NCI-H1436 (cell line): Measurements from ENCODE around the gene HCN4.

ENCODE experiments used
- DNase-seq: peaks from one replicate; lab custom pipeline; 2025; lab: John Stamatoyannopoulos, UW

Gene HCN4

GRCh38 chr15:73380661-73381060 is 11.9 kb upstream of the HCN4 start:
- DNase-seq, result no peak

GRCh38 chr15:73378089-73378488 is 9.3 kb upstream of the HCN4 start:
- no peak for DNase-seq

GRCh38 chr15:73375755-73376305 is 7.1 kb upstream of the HCN4 start:
- DNase-seq, result peak; percentile 85

GRCh38 chr15:73375012-73375411 is 6.3 kb upstream of the HCN4 start:
- no peak for DNase-seq

DNA sequence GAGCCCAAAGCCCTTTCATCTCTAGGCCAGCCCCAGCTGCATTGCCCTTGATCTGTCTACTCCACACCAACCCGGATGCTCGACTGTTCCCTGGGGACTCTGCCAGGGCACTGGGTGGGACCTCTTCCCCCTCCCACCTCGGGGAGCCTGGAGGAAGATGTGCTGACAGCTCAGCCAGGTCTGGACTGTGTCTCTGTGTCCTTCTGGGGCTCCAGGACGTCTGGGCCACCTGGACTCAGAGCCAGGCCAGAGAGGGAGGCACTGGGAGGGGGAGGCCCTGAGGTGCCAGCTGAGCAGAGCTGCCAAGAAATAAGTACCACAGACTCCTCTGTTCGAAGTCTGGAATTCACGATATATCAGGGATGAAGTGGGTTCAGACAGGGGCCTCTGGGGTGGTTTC is 5.8 kb upstream of the HCN4 start:
- DNase-seq, result no peak

- no peak for DNase-seq
These were observed 4.5 kb upstream of the HCN4 start for GRCh38 chr15:73373221-73373620.

DNA sequence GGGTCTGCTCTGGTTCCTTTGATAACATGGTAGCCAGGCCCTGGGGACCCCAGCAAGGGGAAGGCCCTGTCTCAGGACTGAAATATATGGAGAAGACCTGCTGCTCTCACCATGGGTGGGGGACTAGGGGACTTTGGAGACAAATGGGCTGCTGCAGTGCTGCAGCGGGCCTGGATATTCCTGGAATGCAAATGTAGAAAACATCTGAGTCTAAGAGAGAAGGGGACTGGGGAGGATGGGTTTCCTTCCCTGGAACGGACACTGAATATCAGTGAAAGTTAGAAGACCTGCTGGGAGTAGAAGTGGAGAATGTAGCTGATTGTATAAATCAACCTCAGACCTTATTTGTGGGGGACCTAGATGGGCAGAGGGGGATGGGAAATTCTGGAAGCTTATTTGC is 3.1 kb upstream of the HCN4 start:
- DNase-seq, result no peak

DNA sequence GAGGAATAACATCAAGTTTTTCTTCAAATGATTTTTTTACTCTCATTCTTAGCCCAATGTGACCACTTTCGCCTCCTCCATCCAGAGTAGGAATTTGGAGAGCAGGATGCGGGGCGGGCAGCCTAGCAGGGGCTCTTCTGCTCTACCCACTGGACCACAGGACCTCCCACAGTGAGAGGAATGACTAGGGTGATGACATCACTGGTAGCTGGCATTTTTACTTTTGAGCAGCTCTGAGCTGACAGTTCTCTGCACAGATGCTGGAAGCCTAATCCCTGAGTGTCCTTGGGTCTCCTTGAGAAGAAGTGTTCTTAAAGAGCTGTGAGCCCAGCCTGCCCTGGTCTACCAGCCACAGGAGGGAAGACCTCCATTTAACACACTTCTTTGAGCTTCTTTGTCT is 1.4 kb upstream of the HCN4 start:
- DNase-seq, result no peak

DNA sequence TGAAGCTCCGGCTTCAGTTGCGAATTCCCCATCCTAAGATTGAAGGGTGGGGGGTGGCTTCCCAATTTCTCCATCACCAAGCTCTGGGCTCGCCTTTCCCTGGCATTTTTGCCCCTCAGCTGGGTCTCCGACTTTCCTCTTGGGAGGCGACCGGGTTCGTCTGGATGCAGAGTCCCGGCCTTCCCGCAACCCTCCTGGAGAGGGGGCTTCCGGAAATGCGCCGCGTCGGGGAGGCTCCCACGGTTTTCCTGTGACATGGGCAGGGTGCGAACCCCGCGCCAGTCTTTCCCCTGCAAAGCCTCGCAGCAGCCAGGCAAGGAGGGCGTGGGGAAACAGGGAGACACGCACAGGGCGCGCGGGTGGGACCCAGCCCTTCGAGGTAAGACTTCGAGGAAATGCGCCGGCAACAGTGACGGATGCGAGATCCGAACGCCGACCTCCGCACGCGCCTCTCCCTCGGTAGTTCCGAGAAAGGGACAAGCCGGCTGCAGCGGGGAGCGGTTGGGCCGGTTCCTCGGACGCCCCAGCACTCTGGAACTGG is 466 bp upstream of the HCN4 start:
- no peak for DNase-seq

DNA sequence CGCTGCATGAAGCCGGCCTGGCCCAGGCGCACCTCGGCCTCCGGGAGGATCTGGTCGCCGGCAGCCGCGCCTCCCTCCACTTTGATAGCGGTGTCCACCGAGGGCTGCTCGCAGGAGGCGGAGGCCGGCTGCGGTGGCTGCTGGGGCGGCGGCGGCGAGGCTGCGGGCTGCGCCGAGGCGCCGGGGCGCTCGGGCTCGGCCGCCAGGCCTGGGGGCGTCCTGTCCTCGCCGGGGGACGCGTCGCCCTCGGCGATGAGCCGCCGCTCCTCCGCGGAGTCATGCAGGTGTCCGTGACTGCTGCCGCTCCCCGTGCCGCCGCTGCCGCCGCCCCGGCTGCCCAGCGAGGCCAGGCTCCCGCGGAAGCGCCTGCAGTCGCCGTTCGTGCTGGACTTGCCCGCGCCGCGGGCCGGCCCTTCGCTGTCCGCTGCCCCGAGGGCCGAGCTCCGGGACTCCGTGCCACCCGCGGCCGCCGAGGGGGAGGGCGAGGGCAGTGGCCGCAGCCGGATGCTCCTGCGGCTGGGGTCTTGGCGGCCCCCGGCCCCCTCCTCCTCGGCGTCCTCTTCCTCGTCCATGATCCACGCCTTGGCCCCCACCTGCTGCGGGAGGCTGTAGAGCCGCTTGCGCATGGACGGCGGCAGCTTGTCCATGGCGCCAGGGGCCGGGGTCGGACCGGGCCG is 996 bp downstream of the HCN4 start:
- DNase-seq, result no peak

- no peak for DNase-seq
These were observed 1.8 kb downstream of the HCN4 start for GRCh38 chr15:73366766-73367623.

DNA sequence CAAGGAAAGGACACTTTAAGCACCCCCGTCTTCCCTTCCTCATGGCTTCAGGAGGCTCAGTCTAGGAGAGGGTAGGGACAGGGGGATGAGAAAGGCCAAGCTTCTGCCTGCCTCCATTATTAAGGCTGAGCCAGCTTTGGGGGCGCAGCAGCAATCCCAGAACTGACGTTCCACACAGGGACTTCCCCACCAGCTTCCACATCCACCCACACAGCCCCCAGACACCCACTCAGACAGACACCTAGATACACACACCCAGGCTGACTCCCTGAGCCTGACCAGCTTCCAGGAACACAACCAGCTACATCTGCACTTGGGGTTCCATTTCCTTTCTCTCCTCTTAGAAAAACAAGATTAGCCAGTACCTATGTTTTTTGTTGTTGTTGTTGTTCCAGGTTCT is 4.7 kb downstream of the HCN4 start:
- no peak for DNase-seq

DNA sequence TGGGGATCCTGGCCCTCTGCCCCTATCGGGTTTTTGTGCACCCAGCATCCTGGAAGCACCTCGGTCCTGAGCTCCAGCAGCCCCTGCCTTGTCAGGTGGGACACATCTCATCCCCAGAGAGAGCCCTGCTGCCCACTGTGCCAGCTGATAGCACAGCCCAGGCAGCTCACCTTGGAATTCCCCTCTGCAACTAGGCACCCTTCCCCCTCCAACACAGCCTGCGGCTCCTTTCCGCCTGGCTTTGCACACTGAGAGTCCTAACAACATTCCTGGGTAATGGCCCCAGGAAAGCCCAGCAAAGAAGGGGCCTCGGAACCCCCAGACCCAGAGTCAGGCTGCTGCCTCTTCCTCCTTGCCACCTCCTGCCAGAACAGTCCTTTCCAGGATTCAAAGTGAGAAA is 5.9 kb downstream of the HCN4 start:
- DNase-seq, result no peak

DNA sequence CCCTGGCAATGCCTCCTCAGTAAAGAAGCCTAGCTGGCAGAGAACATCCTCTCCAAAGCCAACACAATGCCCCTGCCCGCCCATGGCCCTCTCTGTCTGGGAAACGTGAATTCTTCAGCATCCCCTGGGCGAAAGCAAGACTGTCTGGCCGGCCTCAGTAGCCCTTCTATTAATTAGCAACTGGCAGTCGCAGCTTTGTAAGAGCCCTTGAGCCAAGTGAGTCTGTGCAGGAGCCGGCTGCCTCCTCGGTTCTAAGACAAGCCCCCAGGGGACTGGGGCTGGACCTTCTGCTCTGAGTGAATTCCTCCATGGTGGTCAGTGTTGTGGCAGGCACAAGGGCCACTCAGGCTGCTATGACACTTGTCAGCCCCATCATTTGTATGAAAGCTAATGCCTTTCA is 7.4 kb downstream of the HCN4 start:
- DNase-seq, result no peak

GRCh38 chr15:73359651-73360050 is 9.1 kb downstream of the HCN4 start:
- DNase-seq, result no peak

GRCh38 chr15:73357999-73358665 is 10.6 kb downstream of the HCN4 start:
- DNase-seq, result peak; percentile 16

GRCh38 chr15:73355612-73356265 is 13.0 kb downstream of the HCN4 start:
- DNase-seq, result no peak

- no peak for DNase-seq
These were observed 14.5 kb downstream of the HCN4 start for GRCh38 chr15:73354241-73354640.

GRCh38 chr15:73353734-73354133 is 15.0 kb downstream of the HCN4 start:
- DNase-seq, result no peak

- DNase-seq, result no peak
These were observed 16.7 kb downstream of the HCN4 start for GRCh38 chr15:73352082-73352481.

GRCh38 chr15:73349191-73349590 is 19.6 kb downstream of the HCN4 start:
- no peak for DNase-seq

DNA sequence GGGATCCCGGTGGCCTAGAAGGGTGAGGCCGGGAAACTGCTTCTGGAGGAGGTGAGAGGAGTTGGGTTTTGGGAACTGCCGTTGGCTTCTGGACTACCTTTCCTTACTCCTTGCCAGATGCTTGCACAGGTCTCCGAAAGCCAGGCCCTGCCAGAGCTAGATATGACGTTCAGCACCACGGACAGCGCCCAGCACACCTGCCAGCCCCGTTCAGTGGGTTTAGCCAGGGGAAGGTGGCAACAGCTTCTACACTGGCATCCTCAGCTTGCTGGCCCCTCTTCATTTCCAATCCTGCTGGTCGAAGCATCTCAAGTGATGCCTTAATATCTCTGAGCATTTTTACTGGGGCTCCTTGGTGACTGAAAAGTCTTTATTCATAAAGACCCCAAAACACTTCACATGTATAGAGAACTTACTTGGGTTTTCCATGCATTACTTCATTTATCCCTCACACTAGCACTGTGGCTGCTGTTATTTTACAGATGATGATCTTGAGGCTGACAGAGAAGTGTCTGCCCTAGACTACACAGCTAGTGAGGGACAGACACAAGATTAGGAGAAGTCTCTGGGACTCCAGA is 21.9 kb downstream of the HCN4 start:
- DNase-seq, result no peak
